ENCODE data around the gene ZNF215.

GRCh38 chr11:6962673-6963072 lies 36.4 kb downstream of the ZNF215 start:
- TF ChIP-seq CTCF (IDR thresholded peaks at IDR 0.05; ENCODE audit: insufficient read depth, low read depth, low read length): no peak
- no peak for TF ChIP-seq EZH2 (IDR thresholded peaks at IDR 0.05; ENCODE audit: insufficient read depth, low read length)
